NB4 (cell line): Measurements from ENCODE around the gene ACVR2A.
A peak's percentile ranks its signal among the peaks of the same experiment; 100 is the strongest.

Experiments
- DNase-seq: peaks from one replicate; pipeline ENCODE4 v3.0.0; 2010; ENCODE audit warnings: low read depth
- H3K4me3 ChIP-seq: one replicate; pipeline ENCODE4 v1.5.1; 2011; ENCODE audit warnings: mild to moderate bottlenecking, low read depth, low read length, moderate library complexity
- MYC ChIP-seq: IDR thresholded peaks from 2 replicates; pipeline ENCODE4 v1.6.1; 2011; ENCODE audit warnings: low read depth, low read length
- POLR2A ChIP-seq: IDR thresholded peaks from 2 replicates; pipeline ENCODE4 v1.6.1; 2011; ENCODE audit warnings: mild to moderate bottlenecking; ENCODE audit not compliant: insufficient read length; ENCODE audit errors: extremely low read depth
- TF ChIP-seq, protein P1 (sequence below): IDR thresholded peaks from 2 replicates; pipeline ENCODE4 v1.6.1; 2011; ENCODE audit warnings: low read depth, low read length
- TF ChIP-seq, protein P2 (sequence below): IDR thresholded peaks from one replicate; pipeline ENCODE4 v1.5.1; 2012; ENCODE audit warnings: low read depth, low read length

The ACVR2A gene

DNA sequence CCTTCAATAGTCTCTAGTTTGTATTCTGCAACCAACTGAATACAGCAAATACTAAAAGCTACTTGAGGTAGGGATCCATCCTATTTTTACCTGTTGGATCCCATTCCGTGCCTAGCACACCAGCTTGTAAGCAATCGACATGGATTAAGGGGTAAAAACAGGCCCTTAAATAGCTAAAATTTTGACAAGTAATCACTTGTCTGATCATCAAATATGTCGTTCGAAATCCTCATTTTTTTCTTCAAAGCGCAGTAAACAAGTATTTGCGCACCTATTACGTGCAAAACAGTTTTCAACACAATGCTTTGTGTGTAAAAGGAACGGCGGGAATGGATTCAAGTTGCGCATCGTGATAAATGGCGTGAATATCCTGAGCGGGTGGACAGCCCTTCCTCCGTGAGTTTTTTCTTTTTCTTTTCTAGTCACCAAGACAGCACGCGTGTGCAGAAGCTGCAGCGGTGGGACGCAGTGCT is 1.4 kb upstream of the ACVR2A start:
- H3K4me3 ChIP-seq, result peak overlapping the region; percentile 32
- TF ChIP-seq MYC (no peak), POLR2A (no peak)
- TF ChIP-seq, protein P1, sequence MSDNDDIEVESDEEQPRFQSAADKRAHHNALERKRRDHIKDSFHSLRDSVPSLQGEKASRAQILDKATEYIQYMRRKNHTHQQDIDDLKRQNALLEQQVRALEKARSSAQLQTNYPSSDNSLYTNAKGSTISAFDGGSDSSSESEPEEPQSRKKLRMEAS, result no peak
- DNase-seq, result no peak

DNA sequence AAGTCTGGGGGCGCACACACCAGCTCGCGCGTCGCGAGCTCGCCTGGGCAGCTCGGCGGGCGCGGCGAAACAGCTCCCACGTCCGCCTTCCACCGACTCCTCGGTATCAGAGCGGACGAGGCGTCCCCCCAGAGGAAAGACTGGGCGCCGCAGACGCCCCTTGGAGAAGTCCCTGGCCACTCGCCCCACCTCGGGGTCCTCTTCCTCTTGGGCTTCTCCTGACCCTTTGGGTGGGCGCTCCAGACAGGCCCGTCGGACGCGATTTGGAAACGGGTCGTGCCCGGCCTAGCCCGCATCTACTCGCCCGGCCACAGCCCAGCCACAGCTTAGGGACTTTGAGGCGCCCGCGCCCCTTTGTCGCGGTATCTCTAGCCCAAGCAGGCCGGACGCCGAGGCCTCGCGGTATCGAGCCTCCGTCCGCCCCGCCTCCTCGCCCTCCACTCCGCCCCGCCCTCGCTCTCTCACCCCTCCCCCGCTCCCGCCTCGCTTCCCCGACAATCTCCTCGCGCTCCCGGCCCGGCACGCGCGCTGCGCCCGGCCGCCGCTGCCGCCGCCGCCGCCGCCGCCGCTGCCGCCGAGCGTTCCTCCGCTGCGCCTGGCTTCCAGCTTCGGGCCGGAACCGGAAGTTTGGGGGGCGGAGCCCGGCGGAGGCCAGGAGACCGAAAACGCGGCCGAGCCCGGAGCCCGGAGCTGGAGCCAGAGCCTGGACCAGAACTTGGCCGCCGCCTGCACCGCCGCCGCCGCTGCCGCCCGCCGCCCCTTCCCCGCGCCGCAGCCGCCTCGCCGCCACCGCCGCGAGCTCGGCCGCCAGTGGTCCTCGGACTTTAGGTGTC is 749 bp upstream of the ACVR2A start:
- H3K4me3 ChIP-seq, result peak overlapping the region; percentile 69
- DNase-seq, result peak; percentile 74
- TF ChIP-seq POLR2A (peak; percentile 12), MYC (no peak; the same call in 1 of the 2 replicates)

DNA sequence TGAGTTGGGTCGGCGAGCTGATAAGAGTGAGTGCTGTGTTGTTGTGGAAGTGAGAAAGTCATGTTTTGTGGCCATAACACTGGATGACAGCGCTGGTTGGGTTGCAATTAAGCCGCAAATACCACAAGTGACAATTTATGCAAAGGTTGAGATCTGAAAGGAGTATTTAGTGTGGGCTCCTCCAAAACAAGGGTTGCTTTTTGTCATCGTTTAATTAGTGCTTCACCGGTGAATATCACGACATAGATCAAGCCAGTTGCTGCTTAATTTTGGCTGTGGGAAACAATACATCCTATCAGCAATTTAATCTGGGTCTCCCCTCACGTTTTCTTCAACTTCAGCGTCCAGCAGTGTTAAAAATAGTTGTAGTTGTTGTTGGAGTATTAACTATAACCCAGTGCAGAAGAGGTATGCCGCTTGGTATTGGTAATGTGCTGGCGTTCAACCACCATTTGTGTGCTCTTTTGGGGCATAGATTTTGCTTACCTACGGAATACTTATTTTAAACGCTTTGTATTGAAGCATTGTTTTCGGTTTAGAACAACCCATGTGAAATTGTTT is 662 bp downstream of the ACVR2A start:
- TF ChIP-seq POLR2A, result no peak
- TF ChIP-seq, protein P2, sequence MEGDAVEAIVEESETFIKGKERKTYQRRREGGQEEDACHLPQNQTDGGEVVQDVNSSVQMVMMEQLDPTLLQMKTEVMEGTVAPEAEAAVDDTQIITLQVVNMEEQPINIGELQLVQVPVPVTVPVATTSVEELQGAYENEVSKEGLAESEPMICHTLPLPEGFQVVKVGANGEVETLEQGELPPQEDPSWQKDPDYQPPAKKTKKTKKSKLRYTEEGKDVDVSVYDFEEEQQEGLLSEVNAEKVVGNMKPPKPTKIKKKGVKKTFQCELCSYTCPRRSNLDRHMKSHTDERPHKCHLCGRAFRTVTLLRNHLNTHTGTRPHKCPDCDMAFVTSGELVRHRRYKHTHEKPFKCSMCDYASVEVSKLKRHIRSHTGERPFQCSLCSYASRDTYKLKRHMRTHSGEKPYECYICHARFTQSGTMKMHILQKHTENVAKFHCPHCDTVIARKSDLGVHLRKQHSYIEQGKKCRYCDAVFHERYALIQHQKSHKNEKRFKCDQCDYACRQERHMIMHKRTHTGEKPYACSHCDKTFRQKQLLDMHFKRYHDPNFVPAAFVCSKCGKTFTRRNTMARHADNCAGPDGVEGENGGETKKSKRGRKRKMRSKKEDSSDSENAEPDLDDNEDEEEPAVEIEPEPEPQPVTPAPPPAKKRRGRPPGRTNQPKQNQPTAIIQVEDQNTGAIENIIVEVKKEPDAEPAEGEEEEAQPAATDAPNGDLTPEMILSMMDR, result no peak
- TF ChIP-seq, protein P1, result no peak
- no peak for TF ChIP-seq MYC
- DNase-seq, result peak; percentile 52
- peak overlapping the region; percentile 43 for H3K4me3 ChIP-seq

DNA sequence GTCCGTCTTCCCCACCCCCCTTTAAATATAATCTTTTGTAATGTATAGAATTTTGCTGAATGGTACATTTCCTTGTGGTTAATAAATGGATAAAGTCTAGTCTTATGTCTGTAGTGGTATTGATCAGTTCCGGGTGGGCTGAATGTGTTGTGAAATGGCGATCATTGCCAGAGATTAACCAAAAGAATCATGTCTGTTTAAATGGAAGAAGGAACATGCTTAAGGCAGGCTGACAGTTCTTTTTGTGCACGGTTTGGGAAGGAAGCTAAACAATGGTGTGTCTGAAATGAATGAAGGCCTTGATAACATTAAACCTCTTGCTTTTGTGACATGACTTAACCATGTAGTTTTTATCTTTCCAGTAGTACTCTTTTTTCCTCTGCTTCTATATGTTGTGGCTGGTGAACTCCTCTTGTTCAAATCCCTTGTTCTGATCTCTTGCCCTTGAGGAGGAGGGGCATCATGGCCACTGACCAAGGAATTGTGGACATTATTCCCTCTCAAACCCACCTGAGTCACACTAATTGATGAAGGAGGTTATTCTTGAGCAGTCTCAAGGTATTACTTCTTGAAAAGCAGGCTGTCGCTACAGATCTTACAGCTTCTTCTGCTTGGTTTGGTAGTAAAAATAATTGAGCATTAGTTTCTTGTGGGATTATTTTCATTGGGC is 1.7 kb downstream of the ACVR2A start:
- TF ChIP-seq, protein P1, result no peak
- TF ChIP-seq, protein P2, result no peak
- TF ChIP-seq MYC, result no peak
- no peak for TF ChIP-seq POLR2A
- H3K4me3 ChIP-seq, result no peak overlapping the region
- DNase-seq, result no peak

DNA sequence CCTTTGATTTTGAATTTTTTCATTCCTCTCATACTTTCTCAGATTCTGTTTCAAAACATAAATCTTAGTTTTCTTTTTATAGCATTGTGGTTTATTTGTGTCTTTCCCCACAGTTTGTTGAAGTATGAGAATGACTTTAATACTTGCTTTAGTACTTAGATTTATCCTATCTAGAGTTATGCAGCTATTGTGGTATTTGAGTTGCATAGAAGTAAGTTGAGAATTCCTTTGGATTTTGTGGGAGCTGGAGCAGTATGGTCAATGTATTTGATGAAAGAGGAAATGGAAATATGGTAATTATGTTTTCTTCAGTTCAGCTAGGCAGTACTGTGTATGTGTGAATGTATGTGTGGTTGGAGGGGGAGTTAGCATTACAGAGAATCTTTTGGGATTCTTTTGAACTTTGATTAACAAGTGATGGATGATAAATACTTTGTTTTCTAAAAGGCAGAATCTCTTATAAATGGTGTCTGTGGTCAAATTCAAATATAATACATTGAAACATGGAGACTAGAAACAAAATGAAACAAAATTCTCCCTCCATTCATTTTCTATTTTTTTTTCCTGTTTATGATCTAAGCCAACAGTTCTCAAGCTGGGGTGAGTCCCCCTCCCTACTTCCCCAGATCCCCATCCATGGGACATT is 3.0 kb downstream of the ACVR2A start:
- TF ChIP-seq, protein P1, result no peak
- TF ChIP-seq MYC (no peak), POLR2A (no peak)
- TF ChIP-seq, protein P2, result no peak
- no peak overlapping the region for H3K4me3 ChIP-seq
- DNase-seq, result no peak

DNA sequence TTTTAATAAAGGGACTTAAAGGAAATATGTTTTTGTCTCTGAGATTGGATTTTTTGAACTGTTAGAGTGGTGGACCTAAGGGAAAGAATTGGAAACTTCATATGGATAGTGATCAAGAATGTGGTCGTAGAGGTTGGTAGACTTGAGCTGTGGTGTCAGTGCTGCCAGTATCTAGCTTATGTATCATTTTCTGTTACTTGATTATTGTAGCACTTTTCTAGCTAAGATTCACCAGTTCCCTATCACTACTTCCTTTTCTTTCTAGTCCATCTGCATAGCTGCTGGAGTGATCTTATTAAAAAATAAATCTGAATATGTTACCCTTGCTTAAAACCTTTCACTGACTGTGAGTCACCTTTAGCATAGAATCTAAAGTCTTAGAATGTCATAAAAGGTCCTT is 6.0 kb downstream of the ACVR2A start:
- DNase-seq, result no peak
- TF ChIP-seq, protein P1, result no peak
- no peak for TF ChIP-seq MYC
- TF ChIP-seq POLR2A, result no peak
- TF ChIP-seq, protein P2, result no peak
- H3K4me3 ChIP-seq, result no peak overlapping the region
